ENCODE results near the gene NXF1. TPM values are rescaled to one million over a fixed set of nuclear protein-coding genes. Genes with fewer than 3 reads are reported as not detected.

NXF1 gene
- total and polyA plus RNA-seq, 2 of the 13 experiments (the other 11 are each of a cell fraction or from before 2014, with no cell fraction given), result 30.4 to 30.9 TPM

DNA sequence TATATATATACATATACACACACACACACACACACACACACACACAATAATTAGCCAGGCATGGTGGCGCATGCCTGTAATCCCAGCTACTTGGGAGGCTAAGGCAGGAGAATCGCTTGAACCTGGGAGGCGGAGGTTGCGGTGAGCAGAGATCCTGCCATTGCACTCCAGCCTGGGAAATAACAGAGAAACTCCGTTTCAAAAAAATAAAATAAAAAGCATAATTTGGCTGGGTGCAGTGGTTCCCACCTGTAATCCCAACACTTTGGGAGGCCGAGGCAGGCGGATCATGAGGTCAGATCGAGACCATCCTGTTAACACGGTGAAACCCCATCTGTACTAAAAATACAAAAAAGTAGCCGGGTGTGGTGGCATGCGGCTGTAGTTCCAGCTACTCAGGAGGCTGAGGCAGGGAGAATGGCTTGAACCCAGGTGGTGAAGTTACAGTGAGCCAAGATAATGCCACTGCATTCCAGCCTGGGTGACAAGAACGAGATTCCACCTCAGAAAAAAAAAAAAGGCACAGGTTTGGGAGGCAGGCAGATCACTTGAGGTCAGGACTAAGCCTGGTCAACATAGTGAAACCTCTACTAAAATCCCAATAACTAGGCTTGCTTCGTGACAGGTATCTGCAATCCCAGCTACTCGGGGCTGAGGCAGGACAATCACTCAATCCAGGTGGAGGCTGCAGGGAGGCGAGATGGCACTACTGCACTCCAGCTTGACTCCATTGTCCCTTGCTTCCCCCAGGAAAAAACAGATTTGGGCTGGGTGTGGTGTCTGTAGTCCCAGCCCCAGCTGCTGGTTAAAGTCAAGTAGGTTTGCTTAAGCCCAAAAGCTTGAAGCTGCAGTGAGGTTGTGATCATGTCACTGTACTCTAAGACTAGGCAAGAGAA lies 45.9 kb upstream of the NXF1 start (continued):
- TF ChIP-seq JDP2 (CRISPR knock-in tag; IDR thresholded peaks at IDR 0.05; ENCODE audit: borderline replicate concordance) (no peak), ZNF530 (CRISPR knock-in tag; IDR thresholded peaks at IDR 0.05; ENCODE audit: low read depth) (no peak), PITX1 (CRISPR knock-in tag; IDR thresholded peaks at IDR 0.05) (0 out of 2 replicates have a peak, but pooled peaks have one; percentile 35), ZNF326 (CRISPR knock-in tag; IDR thresholded peaks at IDR 0.05; ENCODE audit: borderline replicate concordance) (no peak), ZFP37 (CRISPR knock-in tag; IDR thresholded peaks at IDR 0.05; ENCODE audit: borderline replicate concordance) (no peak), ZNF350 (CRISPR knock-in tag; IDR thresholded peaks at IDR 0.05; ENCODE audit: borderline replicate concordance, low read depth) (no peak), ZFY (CRISPR knock-in tag; IDR thresholded peaks at IDR 0.05) (peak; percentile 24; the same call in 1 of the 2 replicates), ZKSCAN1 (IDR thresholded peaks at IDR 0.05; ENCODE audit: low read length) (no peak), ZNF672 (CRISPR knock-in tag; IDR thresholded peaks at IDR 0.05) (no peak), ZNF777 (CRISPR knock-in tag; IDR thresholded peaks at IDR 0.05) (no peak)
- TF ChIP-seq, protein P1, sequence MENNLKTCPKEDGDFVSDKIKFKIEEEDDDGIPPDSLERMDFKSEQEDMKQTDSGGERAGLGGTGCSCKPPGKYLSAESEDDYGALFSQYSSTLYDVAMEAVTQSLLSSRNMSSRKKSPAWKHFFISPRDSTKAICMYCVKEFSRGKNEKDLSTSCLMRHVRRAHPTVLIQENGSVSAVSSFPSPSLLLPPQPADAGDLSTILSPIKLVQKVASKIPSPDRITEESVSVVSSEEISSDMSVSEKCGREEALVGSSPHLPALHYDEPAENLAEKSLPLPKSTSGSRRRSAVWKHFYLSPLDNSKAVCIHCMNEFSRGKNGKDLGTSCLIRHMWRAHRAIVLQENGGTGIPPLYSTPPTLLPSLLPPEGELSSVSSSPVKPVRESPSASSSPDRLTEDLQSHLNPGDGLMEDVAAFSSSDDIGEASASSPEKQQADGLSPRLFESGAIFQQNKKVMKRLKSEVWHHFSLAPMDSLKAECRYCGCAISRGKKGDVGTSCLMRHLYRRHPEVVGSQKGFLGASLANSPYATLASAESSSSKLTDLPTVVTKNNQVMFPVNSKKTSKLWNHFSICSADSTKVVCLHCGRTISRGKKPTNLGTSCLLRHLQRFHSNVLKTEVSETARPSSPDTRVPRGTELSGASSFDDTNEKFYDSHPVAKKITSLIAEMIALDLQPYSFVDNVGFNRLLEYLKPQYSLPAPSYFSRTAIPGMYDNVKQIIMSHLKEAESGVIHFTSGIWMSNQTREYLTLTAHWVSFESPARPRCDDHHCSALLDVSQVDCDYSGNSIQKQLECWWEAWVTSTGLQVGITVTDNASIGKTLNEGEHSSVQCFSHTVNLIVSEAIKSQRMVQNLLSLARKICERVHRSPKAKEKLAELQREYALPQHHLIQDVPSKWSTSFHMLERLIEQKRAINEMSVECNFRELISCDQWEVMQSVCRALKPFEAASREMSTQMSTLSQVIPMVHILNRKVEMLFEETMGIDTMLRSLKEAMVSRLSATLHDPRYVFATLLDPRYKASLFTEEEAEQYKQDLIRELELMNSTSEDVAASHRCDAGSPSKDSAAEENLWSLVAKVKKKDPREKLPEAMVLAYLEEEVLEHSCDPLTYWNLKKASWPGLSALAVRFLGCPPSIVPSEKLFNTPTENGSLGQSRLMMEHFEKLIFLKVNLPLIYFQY (CRISPR knock-in tag; IDR thresholded peaks at IDR 0.05; ENCODE audit: borderline replicate concordance), result no peak
- TF ChIP-seq, protein P2, sequence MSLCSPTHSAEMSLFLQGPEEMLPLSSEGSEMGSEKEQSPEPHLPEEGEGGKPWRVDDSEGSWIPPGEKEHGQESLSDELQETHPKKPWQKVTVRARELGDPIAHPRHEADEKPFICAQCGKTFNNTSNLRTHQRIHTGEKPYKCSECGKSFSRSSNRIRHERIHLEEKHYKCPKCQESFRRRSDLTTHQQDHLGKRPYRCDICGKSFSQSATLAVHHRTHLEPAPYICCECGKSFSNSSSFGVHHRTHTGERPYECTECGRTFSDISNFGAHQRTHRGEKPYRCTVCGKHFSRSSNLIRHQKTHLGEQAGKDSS (CRISPR knock-in tag; IDR thresholded peaks at IDR 0.05; ENCODE audit: borderline replicate concordance, low read depth), result no peak
- TF ChIP-seq, protein P3, sequence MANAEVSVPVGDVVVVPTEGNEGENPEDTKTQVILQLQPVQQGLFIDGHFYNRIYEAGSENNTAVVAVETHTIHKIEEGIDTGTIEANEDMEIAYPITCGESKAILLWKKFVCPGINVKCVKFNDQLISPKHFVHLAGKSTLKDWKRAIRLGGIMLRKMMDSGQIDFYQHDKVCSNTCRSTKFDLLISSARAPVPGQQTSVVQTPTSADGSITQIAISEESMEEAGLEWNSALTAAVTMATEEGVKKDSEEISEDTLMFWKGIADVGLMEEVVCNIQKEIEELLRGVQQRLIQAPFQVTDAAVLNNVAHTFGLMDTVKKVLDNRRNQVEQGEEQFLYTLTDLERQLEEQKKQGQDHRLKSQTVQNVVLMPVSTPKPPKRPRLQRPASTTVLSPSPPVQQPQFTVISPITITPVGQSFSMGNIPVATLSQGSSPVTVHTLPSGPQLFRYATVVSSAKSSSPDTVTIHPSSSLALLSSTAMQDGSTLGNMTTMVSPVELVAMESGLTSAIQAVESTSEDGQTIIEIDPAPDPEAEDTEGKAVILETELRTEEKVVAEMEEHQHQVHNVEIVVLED (CRISPR knock-in tag; IDR thresholded peaks at IDR 0.05; ENCODE audit: borderline replicate concordance), result no peak; the same call in 1 of the 2 replicates
- TF ChIP-seq, protein P4, sequence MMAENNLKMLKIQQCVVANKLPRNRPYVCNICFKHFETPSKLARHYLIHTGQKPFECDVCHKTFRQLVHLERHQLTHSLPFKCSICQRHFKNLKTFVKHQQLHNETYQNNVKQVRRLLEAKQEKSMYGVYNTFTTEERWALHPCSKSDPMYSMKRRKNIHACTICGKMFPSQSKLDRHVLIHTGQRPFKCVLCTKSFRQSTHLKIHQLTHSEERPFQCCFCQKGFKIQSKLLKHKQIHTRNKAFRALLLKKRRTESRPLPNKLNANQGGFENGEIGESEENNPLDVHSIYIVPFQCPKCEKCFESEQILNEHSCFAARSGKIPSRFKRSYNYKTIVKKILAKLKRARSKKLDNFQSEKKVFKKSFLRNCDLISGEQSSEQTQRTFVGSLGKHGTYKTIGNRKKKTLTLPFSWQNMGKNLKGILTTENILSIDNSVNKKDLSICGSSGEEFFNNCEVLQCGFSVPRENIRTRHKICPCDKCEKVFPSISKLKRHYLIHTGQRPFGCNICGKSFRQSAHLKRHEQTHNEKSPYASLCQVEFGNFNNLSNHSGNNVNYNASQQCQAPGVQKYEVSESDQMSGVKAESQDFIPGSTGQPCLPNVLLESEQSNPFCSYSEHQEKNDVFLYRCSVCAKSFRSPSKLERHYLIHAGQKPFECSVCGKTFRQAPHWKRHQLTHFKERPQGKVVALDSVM (CRISPR knock-in tag; IDR thresholded peaks at IDR 0.05), result no peak
- TF ChIP-seq, protein P5, sequence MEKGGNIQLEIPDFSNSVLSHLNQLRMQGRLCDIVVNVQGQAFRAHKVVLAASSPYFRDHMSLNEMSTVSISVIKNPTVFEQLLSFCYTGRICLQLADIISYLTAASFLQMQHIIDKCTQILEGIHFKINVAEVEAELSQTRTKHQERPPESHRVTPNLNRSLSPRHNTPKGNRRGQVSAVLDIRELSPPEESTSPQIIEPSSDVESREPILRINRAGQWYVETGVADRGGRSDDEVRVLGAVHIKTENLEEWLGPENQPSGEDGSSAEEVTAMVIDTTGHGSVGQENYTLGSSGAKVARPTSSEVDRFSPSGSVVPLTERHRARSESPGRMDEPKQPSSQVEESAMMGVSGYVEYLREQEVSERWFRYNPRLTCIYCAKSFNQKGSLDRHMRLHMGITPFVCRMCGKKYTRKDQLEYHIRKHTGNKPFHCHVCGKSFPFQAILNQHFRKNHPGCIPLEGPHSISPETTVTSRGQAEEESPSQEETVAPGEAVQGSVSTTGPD (CRISPR knock-in tag; IDR thresholded peaks at IDR 0.05), result no peak
